ENCODE data around the gene REXO4.

DNA sequence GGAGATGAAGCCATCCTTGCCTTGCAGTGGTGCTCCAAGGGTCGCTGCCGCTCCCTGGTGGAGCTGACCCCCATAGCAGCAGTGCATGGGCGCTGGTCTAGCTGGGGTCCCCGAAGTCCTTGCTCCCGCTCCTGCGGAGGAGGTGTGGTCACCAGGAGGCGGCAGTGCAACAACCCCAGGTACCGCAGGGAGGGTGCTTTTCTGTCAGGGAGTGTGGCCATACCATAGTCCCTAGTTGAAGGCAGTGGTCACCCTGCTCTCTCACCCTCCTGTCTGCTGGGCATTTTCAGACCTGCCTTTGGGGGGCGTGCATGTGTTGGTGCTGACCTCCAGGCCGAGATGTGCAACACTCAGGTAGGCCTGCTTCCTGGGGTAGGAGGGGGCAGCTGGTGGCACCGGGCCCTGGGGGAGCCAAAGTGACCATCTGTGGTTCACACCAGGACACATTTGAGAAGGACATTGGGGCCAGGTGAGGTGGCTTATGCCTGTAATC lies 15.6 kb upstream of the REXO4 start:
- TF ChIP-seq CTCF (IDR thresholded peaks at IDR 0.05) (no peak), EZH2 (IDR thresholded peaks at IDR 0.05) (no peak)

All from neural progenitor cell (in vitro differentiated cells).